IMR-90 (cell line): ENCODE results near the gene HSPB6.

Source experiments
- BHLHE40 ChIP-seq: fragments of 150-350 bp; IDR thresholded peaks from 2 replicates; pipeline ENCODE4 v1.6.1; 2016; ENCODE audit warnings: mild to moderate bottlenecking, low read depth, low read length
- CEBPB ChIP-seq: IDR thresholded peaks from 2 replicates; pipeline ENCODE4 v1.6.1; 2012; ENCODE audit warnings: low read depth, low read length, improper control_type of control experiment
- FOS ChIP-seq: fragments of 150-350 bp; IDR thresholded peaks from 2 replicates; pipeline ENCODE4 v1.6.1; 2016; ENCODE audit warnings: low read depth, low read length
- MXI1 ChIP-seq: IDR thresholded peaks from 2 replicates; pipeline ENCODE4 v1.6.1; 2012; ENCODE audit warnings: low read depth, mild to moderate bottlenecking, low read length, moderate library complexity, borderline replicate concordance
- POLR2A ChIP-seq: IDR thresholded peaks from 2 replicates; pipeline ENCODE4 v1.6.1; 2012; ENCODE audit warnings: mild to moderate bottlenecking, low read depth, low read length
- RAD21 ChIP-seq: IDR thresholded peaks from 2 replicates; pipeline ENCODE4 v1.6.1; 2012; ENCODE audit warnings: low read length, improper control_type of control experiment
- RCOR1 ChIP-seq: IDR thresholded peaks from 2 replicates; pipeline ENCODE4 v1.6.1; 2012; ENCODE audit warnings: mild to moderate bottlenecking, low read length, improper control_type of control experiment; ENCODE audit not compliant: insufficient replicate concordance
- RFX5 ChIP-seq: IDR thresholded peaks from 2 replicates; pipeline ENCODE4 v1.8.0; 2012; ENCODE audit warnings: low read depth, mild to moderate bottlenecking, low read length, moderate library complexity
- SMC3 ChIP-seq: fragments of 150-350 bp; IDR thresholded peaks from 2 replicates; pipeline ENCODE4 v1.6.1; 2016; ENCODE audit warnings: low read depth, mild to moderate bottlenecking, antibody characterized with exemption, low read length, moderate library complexity
- TF ChIP-seq, protein P1 (sequence below): conservative IDR thresholded peaks from 2 replicates; pipeline ENCODE4 v1.5.1; 2012; ENCODE audit warnings: mild to moderate bottlenecking, low read depth, low read length, improper control_type of control experiment
- TF ChIP-seq, protein P2 (sequence below): fragments of 150-350 bp; IDR thresholded peaks from 2 replicates; pipeline ENCODE4 v1.6.1; 2017; ENCODE audit warnings: mild to moderate bottlenecking, antibody characterized with exemption, low read length, low read depth
- TF ChIP-seq, protein P3 (sequence below): fragments of 150-350 bp; IDR thresholded peaks from 2 replicates; pipeline ENCODE4 v1.6.1; 2016; ENCODE audit warnings: low read depth, mild to moderate bottlenecking, low read length, moderate library complexity, borderline replicate concordance

DNA sequence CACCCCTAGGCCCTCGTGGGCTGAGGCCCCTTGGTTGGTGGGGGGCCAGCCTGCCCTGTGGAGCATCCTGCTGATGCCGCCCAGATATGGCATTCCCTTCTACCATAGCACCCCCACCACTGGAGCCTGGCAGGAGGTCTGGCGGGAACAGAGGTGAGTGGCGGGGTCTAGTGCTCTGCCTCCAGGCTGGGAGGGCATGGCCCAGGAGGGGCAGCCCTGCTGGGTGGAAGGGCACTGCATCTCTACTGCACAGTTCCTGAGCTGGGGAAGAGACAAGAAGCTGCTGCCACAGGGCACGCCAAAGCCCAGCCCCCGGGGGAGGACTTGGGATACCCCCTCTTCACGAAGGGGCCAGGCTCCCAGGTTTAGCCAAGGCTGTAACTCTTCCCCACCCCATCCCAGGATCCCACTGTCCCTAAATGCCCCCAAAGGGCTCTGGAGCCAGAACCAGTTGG, 41.4 kb downstream of the HSPB6 start:
- TF ChIP-seq, protein P1, sequence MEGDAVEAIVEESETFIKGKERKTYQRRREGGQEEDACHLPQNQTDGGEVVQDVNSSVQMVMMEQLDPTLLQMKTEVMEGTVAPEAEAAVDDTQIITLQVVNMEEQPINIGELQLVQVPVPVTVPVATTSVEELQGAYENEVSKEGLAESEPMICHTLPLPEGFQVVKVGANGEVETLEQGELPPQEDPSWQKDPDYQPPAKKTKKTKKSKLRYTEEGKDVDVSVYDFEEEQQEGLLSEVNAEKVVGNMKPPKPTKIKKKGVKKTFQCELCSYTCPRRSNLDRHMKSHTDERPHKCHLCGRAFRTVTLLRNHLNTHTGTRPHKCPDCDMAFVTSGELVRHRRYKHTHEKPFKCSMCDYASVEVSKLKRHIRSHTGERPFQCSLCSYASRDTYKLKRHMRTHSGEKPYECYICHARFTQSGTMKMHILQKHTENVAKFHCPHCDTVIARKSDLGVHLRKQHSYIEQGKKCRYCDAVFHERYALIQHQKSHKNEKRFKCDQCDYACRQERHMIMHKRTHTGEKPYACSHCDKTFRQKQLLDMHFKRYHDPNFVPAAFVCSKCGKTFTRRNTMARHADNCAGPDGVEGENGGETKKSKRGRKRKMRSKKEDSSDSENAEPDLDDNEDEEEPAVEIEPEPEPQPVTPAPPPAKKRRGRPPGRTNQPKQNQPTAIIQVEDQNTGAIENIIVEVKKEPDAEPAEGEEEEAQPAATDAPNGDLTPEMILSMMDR, result no peak
- TF ChIP-seq, protein P2, sequence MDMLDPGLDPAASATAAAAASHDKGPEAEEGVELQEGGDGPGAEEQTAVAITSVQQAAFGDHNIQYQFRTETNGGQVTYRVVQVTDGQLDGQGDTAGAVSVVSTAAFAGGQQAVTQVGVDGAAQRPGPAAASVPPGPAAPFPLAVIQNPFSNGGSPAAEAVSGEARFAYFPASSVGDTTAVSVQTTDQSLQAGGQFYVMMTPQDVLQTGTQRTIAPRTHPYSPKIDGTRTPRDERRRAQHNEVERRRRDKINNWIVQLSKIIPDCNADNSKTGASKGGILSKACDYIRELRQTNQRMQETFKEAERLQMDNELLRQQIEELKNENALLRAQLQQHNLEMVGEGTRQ, result no peak
- no peak for TF ChIP-seq POLR2A
- no peak for TF ChIP-seq BHLHE40
- no peak for TF ChIP-seq CEBPB
- no peak for TF ChIP-seq FOS
- no peak for TF ChIP-seq MXI1
- no peak for TF ChIP-seq RAD21
- no peak for TF ChIP-seq RFX5
- TF ChIP-seq, protein P3, sequence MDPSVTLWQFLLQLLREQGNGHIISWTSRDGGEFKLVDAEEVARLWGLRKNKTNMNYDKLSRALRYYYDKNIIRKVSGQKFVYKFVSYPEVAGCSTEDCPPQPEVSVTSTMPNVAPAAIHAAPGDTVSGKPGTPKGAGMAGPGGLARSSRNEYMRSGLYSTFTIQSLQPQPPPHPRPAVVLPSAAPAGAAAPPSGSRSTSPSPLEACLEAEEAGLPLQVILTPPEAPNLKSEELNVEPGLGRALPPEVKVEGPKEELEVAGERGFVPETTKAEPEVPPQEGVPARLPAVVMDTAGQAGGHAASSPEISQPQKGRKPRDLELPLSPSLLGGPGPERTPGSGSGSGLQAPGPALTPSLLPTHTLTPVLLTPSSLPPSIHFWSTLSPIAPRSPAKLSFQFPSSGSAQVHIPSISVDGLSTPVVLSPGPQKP, result no peak
- TF ChIP-seq RCOR1, result no peak
- TF ChIP-seq SMC3, result no peak
